IPS-NIHi7 (cell line): ENCODE measurements around the gene ZFHX3.

Experiments used
- DNase-seq: peaks from one replicate; pipeline ENCODE4 v3.0.0; 2012; ENCODE audit warnings: mixed read lengths; ENCODE audit errors: extremely low spot score

The ZFHX3 gene

DNA sequence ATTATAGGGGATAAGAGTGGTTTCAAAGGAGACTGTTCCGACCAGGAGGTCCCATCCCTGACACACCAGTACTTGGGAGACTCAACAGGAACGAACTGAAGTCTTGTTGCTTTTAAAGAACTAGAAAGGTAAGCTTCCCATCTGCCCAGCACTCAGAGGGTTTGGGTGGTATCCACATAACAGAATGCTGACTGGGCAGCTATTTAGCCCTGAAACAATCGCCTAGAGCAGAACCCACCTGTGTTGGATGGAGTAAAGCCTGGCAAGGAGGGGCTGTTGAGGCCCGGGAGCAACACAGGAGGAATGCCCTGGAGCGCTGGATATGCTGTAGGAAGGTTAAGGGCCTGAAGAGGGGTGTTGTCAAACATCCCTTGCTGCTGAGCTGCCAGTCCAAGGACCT is 254.9 kb downstream of the ZFHX3 start:
- DNase-seq, result no peak

DNA sequence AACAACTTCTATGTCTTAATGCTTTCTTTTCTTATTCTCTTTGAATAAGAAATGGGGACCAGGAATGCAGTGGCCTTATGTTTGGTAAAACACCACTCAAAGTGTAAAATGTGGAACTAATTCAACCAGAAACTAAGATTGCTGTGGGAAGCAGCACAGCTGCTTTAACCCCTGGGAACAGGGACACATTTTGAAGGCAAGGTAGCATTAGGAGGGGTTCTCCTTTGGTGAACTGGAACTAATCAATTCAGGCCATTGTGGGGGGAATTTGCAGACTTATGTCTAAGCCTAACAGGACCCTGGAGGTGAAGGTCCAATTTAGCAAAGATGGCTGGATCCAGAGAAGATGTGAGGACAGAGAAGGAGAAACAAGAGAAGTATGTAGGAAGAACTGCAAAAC is 256.1 kb downstream of the ZFHX3 start:
- DNase-seq, result no peak

DNA sequence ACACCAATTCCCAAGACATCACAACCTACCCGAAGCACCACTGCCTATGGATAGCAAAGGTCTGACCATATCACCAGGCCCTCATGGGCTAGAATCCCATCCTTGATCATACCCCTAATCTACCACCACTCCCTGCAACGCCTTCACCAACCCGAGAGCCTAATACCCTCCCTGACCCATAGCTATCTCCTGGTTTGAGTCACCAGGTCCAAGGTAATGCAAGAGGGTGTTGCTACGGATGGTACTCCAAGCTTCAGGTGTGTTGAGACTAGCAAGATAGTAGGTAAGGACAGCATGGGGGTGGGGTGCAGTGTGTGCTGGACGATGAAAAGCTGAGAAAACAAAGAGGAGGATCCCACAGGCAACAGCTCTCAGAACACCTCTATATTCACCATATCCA is 258.0 kb downstream of the ZFHX3 start:
- DNase-seq, result no peak

DNA sequence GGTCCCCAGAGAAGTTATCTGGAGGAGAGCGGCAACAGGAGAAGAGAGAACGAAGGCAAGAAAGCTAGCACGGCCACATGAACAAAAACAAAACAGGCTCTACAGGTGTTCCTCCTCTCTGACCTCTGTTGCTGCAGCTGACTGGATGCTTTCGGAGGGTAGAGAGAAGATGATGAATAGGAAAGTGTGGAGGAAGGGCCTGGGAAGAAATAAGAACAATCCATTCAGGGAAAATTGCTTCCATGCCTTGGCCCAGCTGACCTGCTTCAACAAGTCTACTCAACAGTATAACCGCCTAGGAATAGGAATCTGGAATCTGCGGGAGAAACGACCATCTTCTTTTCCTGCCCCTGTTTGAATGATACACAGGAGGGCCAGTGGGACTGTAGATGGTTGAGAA is 258.5 kb downstream of the ZFHX3 start:
- DNase-seq, result no peak

DNA sequence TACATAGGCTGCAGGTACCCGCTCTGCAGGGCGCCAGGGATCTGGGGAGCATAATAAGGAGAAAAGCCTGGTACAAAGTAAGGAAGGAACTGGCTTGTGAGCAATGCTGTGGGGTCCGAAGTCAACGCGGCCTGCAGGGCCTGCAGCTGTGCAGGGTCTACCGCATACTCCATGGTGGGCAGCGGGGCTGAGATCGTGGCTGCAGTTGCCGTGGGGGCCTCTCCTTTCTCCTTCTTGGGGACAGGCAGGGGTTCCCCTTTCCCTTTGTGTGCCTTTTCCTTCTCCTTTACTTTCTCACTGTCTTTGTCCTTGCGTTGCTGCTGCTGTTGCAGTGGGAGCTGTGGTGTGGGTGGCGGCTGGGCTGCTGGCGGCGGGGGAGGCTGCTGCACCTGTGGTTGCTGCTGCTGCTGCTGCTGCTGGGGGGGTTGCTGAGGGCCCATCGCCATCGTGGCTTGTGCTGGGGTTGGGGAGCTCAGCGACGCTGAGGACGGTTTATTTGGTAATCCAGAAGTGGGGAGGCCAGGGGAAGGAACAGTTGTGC is 259.6 kb downstream of the ZFHX3 start:
- DNase-seq, result no peak

DNA sequence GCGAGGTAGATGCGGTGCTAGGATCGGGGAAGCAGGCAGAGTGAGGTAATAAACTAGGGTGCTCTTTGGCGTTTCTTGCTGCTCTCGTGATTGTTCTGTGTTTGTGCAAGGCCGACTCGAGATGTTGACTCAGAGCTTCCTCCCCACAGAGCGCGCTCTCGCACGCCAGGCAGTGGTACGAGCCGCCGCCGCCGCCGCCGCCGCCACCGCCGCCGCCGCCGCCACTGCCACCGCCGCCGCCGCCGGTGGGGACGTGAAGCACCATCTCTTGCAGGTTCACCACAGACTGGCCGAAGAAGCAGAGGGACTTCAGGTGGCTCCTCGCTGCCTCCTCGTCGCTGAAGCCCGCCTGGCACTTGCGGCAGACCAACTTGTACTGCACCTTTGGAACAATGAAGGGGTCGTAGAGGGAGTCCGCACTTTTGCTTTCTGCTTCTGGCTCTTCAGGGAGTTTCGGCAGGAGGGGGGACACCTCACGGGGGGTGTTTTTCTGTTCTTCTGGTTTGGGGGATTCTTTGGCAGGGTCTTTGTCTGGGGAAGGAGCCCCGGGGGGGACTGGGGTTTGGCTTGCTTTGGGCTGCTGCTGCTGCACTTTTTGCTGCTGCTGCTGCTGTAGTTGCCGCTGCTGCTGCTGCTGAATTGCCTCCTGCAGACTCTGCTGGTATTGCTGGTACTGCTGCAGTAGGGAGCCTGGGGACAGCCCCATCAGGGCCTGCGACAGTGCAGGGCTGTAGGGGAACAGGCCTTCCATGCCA is 260.2 kb downstream of the ZFHX3 start:
- peak; percentile 70 for DNase-seq

DNA sequence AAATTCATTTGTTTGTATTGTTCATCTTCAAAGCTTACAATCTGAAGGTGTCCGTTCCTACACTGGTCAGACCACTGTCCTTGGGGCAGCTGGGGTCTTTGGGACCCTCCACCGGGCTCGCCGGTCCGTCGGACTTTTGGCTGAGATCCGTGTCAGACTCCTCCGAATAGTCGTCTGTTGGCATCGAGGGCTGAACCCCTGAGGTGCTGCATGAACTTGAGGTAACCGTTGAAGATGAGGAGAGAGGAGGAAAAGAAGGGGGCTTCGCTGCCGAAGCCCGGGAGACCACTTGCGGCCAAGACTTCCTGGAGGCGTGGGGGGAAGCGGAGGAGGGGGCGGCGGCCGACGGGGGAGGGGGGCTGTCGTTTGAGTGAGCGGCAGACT is 260.8 kb downstream of the ZFHX3 start:
- DNase-seq, result no peak

DNA sequence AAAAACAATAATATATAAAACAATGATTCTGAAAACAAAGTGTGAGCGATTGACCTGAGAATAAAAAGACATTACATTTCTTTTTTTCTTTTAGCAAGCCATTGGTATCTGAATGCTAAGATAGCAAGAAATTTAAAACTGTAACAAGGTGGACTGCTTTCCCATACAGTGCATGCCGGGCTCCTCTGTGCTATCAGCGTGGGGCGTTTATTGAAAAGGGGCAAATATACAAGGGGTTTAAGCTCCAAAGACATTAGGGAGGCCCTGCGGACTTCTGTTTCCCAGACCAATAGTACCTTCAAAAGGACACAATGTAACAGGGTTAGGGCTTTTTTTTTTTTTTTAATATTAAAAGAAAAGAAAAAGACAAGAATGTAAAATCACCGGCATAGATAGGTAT is 261.3 kb downstream of the ZFHX3 start:
- no peak for DNase-seq

DNA sequence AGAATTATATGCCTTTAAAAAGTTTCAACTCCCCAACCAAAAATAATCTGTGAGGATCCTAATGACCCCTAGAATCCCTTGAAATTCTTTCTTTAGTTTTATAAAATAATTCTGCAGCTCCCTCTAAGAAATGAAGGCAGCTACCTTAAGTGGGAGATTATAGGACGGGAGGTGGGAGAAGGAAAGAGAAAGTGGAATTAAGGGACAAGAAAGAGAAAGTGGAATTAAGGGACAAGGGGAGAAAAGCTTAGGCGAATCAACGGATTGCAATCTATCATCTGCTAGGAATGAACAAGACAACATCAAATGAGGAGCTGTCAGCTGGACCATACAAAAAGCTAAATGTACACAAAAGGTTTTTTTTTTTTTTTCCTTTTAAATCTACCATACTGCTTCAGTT is 262.0 kb downstream of the ZFHX3 start:
- no peak for DNase-seq

DNA sequence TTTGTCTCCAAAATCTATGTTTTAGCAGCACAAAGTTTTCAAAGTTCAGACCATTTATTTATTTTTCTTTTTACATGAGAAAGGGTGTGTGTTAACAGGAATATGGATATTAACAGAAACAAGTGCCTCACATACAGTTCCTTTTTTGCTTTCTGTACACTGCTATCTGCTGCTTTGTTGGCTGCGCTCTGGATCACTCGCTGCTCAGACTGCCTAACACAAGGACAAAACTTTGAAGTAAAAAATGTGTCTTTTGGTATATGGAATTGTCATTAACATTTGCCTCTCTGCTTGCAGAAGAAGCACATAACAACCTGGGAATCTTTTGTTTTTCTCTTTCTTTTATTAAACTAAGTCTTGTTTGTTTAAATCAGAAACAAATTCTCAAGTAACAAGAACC is 262.8 kb downstream of the ZFHX3 start:
- no peak for DNase-seq

DNA sequence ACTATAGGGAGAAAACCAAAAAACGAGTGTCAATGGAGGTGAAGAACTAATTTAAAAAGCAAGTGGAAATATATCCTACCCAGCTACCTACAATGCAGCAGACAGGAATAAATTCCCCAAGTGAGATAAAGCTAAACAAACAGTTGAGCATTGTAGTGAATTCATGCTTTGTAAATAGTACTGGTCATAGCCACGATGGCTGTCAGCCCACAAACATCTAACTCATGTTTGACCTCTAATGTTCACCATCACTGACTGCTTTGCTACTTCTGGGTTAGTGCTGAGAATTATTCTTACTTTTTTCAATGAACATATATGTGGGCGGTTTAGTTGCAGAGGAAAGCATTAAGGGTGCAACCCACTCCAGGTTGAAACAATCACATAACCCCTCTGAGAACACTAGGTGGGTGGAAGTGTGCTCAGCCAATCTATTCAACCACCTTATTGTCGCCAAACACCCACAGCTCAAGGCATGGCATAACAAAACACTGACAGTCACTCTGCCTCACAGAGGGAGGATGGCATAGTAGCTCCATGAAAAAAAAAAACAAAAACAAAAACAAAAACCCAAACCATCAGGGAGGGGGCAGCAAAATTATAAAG is 264.1 kb downstream of the ZFHX3 start:
- no peak for DNase-seq

DNA sequence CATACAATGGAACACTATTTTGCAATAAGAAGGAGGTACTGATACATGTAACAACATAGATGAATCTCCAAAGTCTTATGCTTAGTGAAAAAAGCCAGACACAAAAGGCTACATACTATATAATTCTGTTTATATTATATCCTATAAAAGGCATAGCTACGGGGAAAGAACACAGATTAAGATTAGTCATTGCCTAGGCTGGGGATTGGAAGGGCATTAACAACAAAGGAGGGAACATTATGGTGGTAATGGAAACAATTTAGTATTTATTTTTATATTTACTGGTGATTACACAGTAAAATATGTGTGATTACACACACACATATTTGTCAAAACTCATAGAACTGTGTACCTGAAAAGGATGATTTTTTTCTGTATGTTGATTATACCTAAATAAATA is 278.1 kb downstream of the ZFHX3 start:
- no peak for DNase-seq

DNA sequence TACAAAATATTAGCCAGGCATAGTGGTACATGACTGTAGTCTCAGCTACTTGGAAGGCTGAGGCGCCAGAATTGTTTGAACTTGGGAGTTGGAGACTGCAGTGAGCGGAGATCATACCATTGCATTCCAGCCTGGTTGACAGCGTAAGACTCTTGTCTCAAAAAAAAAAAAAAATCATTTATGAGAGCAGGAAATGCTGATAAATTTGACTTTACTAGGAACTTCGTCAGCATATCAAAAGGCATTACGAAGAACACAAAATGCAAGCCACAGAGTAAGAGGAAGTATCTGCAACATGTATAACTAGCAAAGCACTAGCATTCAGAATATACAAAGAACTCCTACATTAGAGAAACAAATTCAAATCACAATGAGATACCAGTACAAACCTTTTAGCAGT is 279.3 kb downstream of the ZFHX3 start:
- no peak for DNase-seq

DNA sequence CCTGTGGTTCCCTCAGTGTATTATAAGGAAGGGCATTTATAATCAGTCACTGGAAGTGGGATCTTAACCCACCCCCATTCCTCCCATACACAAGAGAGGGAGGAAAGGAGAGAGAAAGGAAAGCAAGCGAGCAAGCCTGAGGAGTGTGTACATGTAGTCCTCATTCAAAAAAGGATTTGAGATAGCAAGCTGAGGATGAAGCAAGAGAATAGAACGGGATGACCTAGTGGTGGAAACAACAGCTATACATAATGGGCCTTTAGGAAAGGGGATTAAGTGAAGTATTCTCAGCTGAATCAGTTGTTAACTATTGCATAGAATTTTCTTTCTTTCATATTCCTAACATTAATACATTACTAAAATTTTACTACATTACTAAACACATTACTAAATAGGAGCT is 281.4 kb downstream of the ZFHX3 start:
- no peak for DNase-seq

DNA sequence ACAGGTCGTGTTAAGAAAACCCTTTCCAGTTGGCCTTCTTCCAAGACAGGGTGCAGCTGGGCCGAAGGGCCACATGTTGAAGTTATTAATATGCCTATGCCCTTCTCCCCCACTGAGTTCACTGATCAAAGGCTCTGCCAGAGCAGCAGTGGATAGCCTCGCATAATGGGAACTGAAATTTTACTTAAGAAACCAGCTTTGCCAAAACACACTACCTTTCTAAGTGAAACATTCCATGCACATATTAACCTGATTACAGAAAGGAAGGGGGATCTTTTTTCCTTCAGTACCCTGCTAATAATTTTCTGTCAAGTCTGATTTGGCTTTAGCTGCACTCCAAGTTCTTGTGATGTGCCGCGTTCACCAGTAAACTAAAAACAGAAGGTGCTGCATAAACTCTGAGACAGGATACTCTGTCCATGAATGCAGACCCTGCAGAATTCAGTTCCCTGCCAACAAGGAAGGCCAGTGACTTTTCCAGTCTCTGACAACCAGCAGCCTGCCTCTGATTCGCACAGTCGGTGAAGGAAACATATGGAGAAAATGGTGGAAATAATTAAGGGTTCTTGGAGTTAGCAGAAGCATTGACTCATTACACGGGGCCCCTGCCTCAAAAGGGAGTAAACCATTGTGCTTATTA is 283.8 kb downstream of the ZFHX3 start:
- no peak for DNase-seq

DNA sequence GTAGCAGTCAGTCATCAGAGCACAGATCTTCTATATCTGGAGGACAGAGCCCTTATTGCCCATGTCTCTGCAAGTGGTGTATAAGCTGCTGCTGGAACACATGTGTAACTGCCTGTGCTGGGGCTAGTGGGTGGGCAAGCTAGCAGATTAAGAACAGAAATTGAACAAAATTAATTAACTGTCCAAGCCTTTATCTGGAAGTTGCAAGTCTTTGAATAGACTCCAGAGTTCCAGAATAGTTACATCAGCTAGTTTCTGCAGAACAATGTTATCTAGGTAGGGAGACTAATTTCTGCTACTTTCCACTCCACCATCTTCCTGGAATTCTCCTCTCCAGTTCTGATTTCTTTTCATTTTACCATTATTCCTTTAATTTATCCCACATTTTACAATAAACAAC is 287.3 kb downstream of the ZFHX3 start:
- DNase-seq, result no peak

DNA sequence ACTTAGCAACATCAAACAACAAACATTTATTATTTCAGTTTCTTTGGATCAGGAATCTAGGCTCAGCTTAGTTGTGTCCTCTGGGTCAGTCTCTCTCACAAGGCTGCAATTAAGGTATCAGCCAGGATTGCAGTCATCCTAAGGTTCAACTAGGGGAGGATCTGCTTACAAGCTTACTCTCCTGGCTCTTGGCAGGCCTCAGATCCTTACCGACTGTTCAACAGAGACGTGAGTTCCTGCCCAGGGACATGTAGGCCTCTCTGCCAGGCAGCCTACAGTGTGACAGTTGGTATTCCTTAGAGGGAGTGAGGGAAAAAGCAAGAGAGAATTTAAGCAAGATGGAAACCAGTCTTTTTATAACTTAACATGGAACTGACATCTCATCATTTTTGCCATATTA is 294.0 kb downstream of the ZFHX3 start:
- no peak for DNase-seq

DNA sequence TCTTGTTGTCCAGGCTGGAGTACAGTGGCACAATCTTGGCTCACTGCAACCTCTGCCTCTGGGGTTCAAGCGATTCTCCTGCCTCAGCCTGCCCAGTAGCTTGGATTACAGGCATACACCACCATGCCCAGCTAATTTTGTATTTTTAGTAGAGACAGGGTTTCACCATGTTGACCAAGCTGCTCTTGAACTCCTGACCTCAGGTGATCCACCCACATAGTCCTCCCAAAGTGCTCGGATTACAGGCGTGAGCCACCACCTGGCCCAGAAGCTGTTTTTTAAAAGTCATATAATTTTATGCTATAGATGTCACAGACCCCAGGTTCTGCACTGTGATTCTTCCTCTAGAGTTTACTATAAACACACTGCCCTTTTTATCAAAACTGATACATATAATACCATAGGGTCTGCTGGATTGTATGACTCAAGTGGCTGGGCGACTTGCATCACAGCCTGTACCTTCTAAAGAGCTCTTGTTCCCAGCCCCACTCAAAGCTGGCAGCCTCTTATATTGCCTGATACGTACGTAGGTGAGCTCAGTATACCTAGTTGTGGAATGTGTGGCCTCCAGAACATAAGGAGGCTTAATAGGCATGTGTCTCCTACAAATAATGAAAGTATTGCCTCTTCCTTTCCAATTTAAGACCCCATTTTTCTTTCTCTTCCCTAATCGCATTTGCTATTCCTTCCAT is 295.8 kb downstream of the ZFHX3 start:
- DNase-seq, result no peak

DNA sequence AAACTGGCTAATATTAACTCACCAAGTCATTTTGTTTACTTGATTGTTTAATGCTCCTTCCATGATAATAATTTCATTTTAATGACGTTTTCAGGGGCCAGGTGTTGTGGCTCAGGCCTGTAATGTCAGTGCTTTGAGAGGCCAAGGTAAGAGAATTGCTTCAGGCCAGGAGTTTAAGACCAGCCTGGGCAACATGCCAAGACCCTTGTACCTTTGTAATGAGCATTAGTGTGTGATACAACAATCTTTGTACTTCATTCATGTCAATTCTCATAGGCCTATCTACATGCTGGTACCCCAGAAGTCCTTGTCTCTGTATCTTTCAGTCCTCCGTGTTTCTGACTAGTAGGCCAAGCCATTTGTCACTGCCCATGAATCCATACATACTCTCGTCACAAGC is 296.9 kb downstream of the ZFHX3 start:
- no peak for DNase-seq

DNA sequence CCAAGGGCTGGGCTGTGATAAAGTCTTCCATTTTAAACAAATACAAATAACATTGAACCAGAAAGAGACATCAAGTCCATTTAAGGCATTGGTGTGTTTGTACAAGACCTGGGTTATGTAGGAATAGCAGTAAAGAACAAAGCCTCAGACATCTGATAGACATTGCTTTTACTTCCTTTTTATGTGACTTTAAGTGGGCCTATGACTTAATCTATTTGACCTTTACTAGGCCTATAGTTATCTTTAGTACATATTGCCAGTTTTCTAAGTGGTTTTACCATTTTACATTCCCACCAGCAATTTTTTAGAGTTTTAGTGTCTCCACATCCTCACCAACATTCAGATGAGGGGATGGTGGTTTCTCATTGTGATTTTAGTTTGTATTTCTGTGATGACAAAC is 298.8 kb downstream of the ZFHX3 start:
- no peak for DNase-seq

DNA sequence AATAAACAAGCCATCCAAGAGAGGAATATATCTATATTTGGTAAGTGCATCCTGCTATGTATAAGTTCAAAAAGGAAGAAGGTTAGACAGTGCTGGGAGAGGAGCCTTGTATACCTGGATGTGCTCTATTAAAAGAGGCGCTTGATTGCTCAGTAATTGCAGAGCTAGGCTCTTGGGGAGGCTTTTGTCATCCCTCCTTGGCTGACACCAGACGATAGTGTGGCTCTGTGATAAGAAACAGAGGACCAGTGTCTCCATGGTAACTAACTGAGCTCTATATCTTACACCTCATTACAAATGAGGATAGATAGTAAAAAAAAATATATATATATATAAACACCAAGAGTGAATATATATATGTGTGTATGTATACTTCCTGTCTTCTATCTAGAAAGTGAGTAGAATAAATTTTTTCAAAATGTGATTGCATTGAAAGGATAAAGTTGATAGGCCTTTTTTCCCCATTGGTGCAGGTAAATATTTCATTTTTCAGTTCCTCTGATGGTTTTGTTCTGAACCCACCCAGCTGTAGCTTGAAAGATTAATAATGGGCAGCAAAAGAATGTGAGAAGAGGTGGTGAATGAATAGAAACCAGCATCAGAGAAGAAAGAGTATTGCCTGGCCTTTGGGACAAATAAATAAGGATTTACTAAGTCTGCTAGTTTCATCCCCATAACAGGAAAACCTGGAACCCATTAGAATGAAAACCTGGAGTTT is 303.7 kb downstream of the ZFHX3 start:
- DNase-seq, result no peak
